Heart right ventricle (tissue), 16 donors: Measurements from ENCODE around the gene ZFYVE21. TPM values are rescaled to one million over a fixed set of nuclear protein-coding genes. Genes with fewer than 3 reads are reported as not detected.

Experiments
- ATAC-seq, 8 donors: fragments of 200-7000 bp; cut with Tn5 transposase; one replicate each; pipeline ENCODE4 v1.9.1; 2020; ENCODE audit warnings: mild to moderate bottlenecking in 8 of 8, moderate library complexity in 8 of 8, moderate number of reproducible peaks in 1 of 8
- DNase-seq, 2 donors: peaks; one replicate each; pipeline ENCODE4 v3.0.0-alpha.2; 2020
- H3K27ac ChIP-seq, 10 donors: fragments of 200-600 bp; sonication (generic) in 2 of 10; one replicate each; pipeline versions ENCODE4 v1.5.0 to v1.8.0; 2020 to 2022; ENCODE audit warnings: mild to moderate bottlenecking in 3 of 10
- H3K27me3 ChIP-seq, 7 donors: fragments of 200-600 bp; one replicate each; pipeline ENCODE4 v1.8.0; 2021 to 2022; ENCODE audit warnings: mild to moderate bottlenecking in 2 of 7
- H3K36me3 ChIP-seq, 9 donors: fragments of 200-600 bp; sonication (generic) in 1 of 9; one replicate each; pipeline versions ENCODE4 v1.5.0 to v1.8.0; 2020 to 2022; ENCODE audit warnings: mild to moderate bottlenecking in 2 of 9
- H3K4me1 ChIP-seq, 9 donors: fragments of 200-600 bp; sonication (generic) in 1 of 9; one replicate each; pipeline versions ENCODE4 v1.5.0 to v1.8.0; 2020 to 2022; ENCODE audit warnings: mild to moderate bottlenecking in 4 of 9
- H3K4me3 ChIP-seq, 10 donors: fragments of 200-600 bp; sonication (generic) in 2 of 10; one replicate each; pipeline versions ENCODE4 v1.5.0 to v1.8.0; 2020 to 2022; ENCODE audit warnings: mild to moderate bottlenecking in 7 of 10, moderate library complexity in 2 of 10
- H3K9me3 ChIP-seq, 11 donors: fragments of 200-600 bp in 10 of 11; sonication (generic) in 2 of 11; one replicate each; pipeline versions ENCODE4 v1.5.0 to v1.8.0; 2013 to 2022; ENCODE audit warnings: mild to moderate bottlenecking in 2 of 11, control low read depth in 1 of 11, moderate library complexity in 1 of 11
- CTCF ChIP-seq, 9 donors: fragments of 200-600 bp; sonication (generic) in 2 of 9; IDR thresholded peaks; one replicate each; pipeline versions ENCODE4 v1.5.0 to v1.8.0; 2021 to 2022; ENCODE audit warnings: antibody characterized with exemption in 9 of 9, mild to moderate bottlenecking in 5 of 9, moderate library complexity in 1 of 9
- WGBS, 2 donors: extraction: QIAGEN DNeasy Blood & Tissue Kit; methylation state at CpG; one replicate each; pipeline ENCODE4 v1.1.7; 2013; ENCODE audit warnings: inconsistent platforms in 1 of 2; 5-methylcytosine and 5-hydroxymethylcytosine counted together
- intact Hi-C, 10 donors: fragments of 100-400 bp; cut with DNase I; formaldehyde crosslinking; loops; one replicate each; pipeline versions ENCODE4 v1.11.1 to v1.14.2; 2022
- polyA plus RNA-seq, 2 donors: library from polyadenylated mRNA; stranded (reverse); fragments of 200-250 nt; gene quantifications; one replicate each; pipeline ENCODE4 v1.2.3, GENCODE V29; 2013
- total RNA-seq, 10 donors: library from RNA; stranded (reverse); fragmentation: NEBNext Ultra II Directional in 3 of 10; extraction: Animal tissue kit (Norgen Biotek cat#: 25700) in 3 of 10; gene quantifications; one replicate each; pipeline versions ENCODE4 v1.2.1 to v1.2.4, GENCODE V29; 2021 to 2023
- donor health status: Arrhythmogenic right ventricular cardiomyopathy.
- donor health status: ischemic (EF 13 %, LVEDD 7.1; RV severe dilation, severe dysfunction).
- donor health status: healthy with polysubstance abuse.
- donor health status: DM: no; HTN: yes; CAD: no.
- donor health status: DM: no; HTN: no; CAD: no.
- donor health status: ischemic (EF 25% LVEDD 6.9; RV normal size, moderate dysfunction).
- donor health status: ischemic (EF 25% LVEDD 5.7; RV mildly dilated, moderate dysfunction).
- donor health status: healthy.
- donor health status: DM: yes; HTN: yes; CAD: no.
- donor health status: Ischemic cardiomyopathy.
- donor health status: ischemic (EF 35%, LVEDD 5.7; RV mildly dilated, moderate dysfunction).
- donor health status: nonischemic (EF 11% LVEDD 7.7; RV severe dilation, severe dysfunction).
- donor health status: DM: yes; HTN: yes; CAD: no.
- donor health status: PGD.
- donor health status: ischemic (EF 29% LVEDD 5.4; RV normal size, mild dysfunction).
- donor health status: nonischemic (EF 23%, LVEDD 6.1; RV moderate dilation, normal function).

The ZFYVE21 gene
- total and polyA plus RNA-seq, 12 donors, result 43.5 to 88.8 (median 54.5) TPM

- Histone ChIP-seq H3K4me1 (peaks cover 0 to 8% (median 0%) of the 10 kb centered on the region in 9 donors), H3K27ac (no peak overlapping the region), H3K36me3 (peaks cover 0 to 87% (median 34%) of the 10 kb centered on the region in 9 donors), H3K4me3 (no peak overlapping the region), H3K9me3 (no peaks in the 10 kb centered on the region), H3K27me3 (no peaks in the 10 kb centered on the region)
- WGBS, 2 donors, result 80 to 84% methylated on average over 9 of the region's 9 CpGs
- intact Hi-C loops, result no loop called here
- ATAC-seq (no peak), DNase-seq (no peak)
- TF ChIP-seq CTCF (IDR thresholded peaks at IDR 0.05), result no peak
Observed at GRCh38 chr14:103753774-103754173, 38.2 kb downstream of the ZFYVE21 start.

DNA sequence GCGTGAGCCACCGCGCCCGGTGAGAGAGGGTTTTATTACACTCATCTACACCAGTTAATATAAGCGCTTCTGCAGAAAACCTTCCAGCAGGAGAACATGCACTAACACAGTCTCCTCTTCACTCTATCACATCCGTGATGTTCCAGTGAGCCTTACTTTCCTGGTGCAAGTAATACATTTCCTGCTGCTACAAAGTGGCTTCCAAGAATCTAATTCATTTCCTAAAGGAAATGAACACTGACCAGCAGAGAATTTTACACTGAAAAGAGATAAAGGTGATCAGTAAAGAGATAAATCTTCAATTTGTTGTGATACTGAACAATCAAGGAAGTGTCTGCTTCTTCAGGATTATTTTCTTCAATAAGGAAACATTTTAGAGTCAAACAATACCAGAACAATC is 39.5 kb downstream of the ZFYVE21 start:
- no peaks in the 10 kb centered on the region for H3K27me3 ChIP-seq
- no peak overlapping the region for H3K27ac ChIP-seq
- no peaks in the 10 kb centered on the region for H3K9me3 ChIP-seq
- peaks cover 0 to 8% (median 0%) of the 10 kb centered on the region in 9 donors for H3K4me1 ChIP-seq
- no peak for TF ChIP-seq CTCF (IDR thresholded peaks at IDR 0.05)
- intact Hi-C loops, result no loop called here
- DNase-seq (no peak), ATAC-seq (no peak)
- H3K4me3 ChIP-seq, result no peak overlapping the region
- 82 to 87% methylated on average over 6 of the region's 6 CpGs for WGBS, 2 donors
- peaks cover 0 to 74% (median 23%) of the 10 kb centered on the region in 9 donors for H3K36me3 ChIP-seq

DNA sequence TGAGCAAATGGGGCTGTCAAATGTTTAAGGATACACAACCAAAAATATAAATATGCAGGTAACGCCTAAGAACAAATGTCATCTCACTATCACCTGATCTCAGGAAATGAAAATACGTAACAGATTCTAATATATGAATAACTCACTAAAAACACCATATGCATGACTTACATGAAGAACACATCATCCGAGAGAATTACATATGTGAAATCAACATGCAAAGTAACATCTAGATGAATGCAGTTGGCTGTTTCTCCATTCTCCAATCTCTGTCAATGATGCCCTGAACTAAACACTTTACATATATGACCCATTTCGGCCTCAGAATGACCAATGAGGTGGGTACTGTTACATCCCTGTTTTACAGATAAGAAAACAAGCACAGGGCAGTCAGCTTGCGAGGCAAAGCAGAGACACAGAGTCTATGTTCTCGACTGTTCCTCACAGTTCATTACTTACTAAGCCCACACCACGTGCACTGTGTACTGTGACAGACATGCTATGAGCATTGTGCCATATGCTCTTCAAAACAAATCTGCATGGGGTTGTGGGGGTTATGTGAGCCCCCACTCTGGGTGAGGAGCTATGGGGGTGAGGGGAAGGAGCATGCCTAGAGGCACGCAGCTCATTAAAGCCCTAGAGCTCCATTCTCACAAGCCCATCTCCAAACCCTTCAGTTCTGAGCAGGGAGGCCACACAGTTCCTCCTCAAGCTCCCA is 42.6 kb downstream of the ZFYVE21 start:
- Histone ChIP-seq H3K27me3 (no peaks in the 10 kb centered on the region), H3K4me1 (peaks cover 0 to 8% (median 0%) of the 10 kb centered on the region in 9 donors), H3K27ac (no peak overlapping the region), H3K4me3 (no peak overlapping the region), H3K36me3 (peaks cover 0 to 65% (median 8%) of the 10 kb centered on the region in 9 donors), H3K9me3 (no peaks in the 10 kb centered on the region)
- DNase-seq (no peak), ATAC-seq (peak in 2 of 8 donors; percentile 28 to 42)
- no peak for TF ChIP-seq CTCF (IDR thresholded peaks at IDR 0.05)
- intact Hi-C loops, result no loop called here
- WGBS, 2 donors, result 90 to 92% methylated on average over 8 of the region's 8 CpGs

DNA sequence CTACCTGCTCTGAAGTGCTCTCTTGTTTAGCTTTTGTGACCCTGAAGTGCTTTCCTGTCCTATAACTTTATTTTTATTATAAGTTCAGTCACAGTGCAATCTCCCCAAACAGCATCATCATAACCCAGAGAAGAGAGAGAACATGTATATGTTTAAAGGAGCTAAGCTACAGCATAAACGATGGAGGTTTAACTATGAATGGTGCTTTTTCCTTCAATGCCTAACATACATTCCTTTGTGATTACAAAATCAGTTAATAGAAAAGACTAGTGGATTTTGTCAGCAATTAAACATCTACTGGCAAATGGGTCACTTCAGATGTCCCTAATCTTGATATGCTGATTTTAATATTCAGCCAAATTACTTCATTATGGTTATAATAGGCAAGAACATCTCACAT is 46.4 kb downstream of the ZFYVE21 start:
- H3K36me3 ChIP-seq, result peaks cover 0 to 49% (median 3%) of the 10 kb centered on the region in 9 donors
- TF ChIP-seq CTCF (IDR thresholded peaks at IDR 0.05), result no peak
- no peak for DNase-seq
- WGBS, 2 donors, result 55 to 61% methylated on average over 1 of the region's 1 CpG
- no peaks in the 10 kb centered on the region for H3K27me3 ChIP-seq
- ATAC-seq, result no peak
- H3K9me3 ChIP-seq, result no peaks in the 10 kb centered on the region
- no peak overlapping the region for H3K27ac ChIP-seq
- H3K4me1 ChIP-seq, result peaks cover 0 to 18% (median 8%) of the 10 kb centered on the region in 9 donors
- no peak overlapping the region for H3K4me3 ChIP-seq
- intact Hi-C loops, result no loop called here
